Measurements from ENCODE around the gene KRT34.

The KRT34 gene

DNA sequence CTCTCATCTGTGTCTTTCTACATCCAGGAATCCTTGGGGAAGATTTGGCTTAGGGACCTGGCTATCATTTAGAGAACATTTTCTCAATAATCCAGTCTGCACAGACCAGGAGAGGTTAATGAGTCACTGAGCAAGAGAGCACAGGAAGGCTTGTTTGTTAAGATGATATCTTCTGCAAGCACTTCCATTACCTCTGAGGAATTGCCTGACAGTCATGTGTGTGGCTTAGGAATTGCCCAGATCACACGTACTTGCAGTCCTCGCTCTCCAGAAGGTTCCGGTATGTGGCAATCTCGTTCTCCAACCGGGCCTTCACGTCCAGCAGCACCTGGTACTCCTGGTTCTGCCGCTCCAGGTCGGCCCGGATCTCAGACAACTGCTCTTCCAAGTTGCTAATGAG lies 39.0 kb upstream of the KRT34 start:
- CTCF ChIA-PET: interaction anchor here (1.6 kb wide), 1 partner anchor 242 kb away, joined by 4 read pairs; no protein-coding TSS in a partner anchor
- no peak for TF ChIP-seq ZNF341 (tag by site-specific recombination; IDR thresholded peaks at IDR 0.05; ENCODE audit: low read depth)
- no peak for TF ChIP-seq EGR2 (tag by site-specific recombination; IDR thresholded peaks at IDR 0.05; ENCODE audit: low read depth)
- no peak for TF ChIP-seq ZNF311 (tag by site-specific recombination; IDR thresholded peaks at IDR 0.05; ENCODE audit: borderline replicate concordance)
- TF ChIP-seq ZIC2 (tag by site-specific recombination; IDR thresholded peaks at IDR 0.05): no peak

GRCh38 chr17:41420134-41420533 lies 38.0 kb upstream of the KRT34 start:
- no peak overlapping the region for H3K4me3 ChIP-seq (ENCODE audit: low read depth, low read length)
- no peaks in the 10 kb centered on the region for H3K4me1 ChIP-seq (ENCODE audit: control insufficient read depth, insufficient read depth, low read length)
- no peak for TF ChIP-seq SP3 (tag by site-specific recombination; IDR thresholded peaks at IDR 0.05)
- no peak for TF ChIP-seq ZNF529 (tag by site-specific recombination; IDR thresholded peaks at IDR 0.05; ENCODE audit: insufficient replicate concordance)
- TF ChIP-seq, protein P1, sequence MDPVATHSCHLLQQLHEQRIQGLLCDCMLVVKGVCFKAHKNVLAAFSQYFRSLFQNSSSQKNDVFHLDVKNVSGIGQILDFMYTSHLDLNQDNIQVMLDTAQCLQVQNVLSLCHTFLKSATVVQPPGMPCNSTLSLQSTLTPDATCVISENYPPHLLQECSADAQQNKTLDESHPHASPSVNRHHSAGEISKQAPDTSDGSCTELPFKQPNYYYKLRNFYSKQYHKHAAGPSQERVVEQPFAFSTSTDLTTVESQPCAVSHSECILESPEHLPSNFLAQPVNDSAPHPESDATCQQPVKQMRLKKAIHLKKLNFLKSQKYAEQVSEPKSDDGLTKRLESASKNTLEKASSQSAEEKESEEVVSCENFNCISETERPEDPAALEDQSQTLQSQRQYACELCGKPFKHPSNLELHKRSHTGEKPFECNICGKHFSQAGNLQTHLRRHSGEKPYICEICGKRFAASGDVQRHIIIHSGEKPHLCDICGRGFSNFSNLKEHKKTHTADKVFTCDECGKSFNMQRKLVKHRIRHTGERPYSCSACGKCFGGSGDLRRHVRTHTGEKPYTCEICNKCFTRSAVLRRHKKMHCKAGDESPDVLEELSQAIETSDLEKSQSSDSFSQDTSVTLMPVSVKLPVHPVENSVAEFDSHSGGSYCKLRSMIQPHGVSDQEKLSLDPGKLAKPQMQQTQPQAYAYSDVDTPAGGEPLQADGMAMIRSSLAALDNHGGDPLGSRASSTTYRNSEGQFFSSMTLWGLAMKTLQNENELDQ (tag by site-specific recombination; IDR thresholded peaks at IDR 0.05; ENCODE audit: low read depth): no peak
- no peak for TF ChIP-seq ZNF23 (tag by site-specific recombination; IDR thresholded peaks at IDR 0.05; ENCODE audit: borderline replicate concordance)
- TF ChIP-seq, protein P2, sequence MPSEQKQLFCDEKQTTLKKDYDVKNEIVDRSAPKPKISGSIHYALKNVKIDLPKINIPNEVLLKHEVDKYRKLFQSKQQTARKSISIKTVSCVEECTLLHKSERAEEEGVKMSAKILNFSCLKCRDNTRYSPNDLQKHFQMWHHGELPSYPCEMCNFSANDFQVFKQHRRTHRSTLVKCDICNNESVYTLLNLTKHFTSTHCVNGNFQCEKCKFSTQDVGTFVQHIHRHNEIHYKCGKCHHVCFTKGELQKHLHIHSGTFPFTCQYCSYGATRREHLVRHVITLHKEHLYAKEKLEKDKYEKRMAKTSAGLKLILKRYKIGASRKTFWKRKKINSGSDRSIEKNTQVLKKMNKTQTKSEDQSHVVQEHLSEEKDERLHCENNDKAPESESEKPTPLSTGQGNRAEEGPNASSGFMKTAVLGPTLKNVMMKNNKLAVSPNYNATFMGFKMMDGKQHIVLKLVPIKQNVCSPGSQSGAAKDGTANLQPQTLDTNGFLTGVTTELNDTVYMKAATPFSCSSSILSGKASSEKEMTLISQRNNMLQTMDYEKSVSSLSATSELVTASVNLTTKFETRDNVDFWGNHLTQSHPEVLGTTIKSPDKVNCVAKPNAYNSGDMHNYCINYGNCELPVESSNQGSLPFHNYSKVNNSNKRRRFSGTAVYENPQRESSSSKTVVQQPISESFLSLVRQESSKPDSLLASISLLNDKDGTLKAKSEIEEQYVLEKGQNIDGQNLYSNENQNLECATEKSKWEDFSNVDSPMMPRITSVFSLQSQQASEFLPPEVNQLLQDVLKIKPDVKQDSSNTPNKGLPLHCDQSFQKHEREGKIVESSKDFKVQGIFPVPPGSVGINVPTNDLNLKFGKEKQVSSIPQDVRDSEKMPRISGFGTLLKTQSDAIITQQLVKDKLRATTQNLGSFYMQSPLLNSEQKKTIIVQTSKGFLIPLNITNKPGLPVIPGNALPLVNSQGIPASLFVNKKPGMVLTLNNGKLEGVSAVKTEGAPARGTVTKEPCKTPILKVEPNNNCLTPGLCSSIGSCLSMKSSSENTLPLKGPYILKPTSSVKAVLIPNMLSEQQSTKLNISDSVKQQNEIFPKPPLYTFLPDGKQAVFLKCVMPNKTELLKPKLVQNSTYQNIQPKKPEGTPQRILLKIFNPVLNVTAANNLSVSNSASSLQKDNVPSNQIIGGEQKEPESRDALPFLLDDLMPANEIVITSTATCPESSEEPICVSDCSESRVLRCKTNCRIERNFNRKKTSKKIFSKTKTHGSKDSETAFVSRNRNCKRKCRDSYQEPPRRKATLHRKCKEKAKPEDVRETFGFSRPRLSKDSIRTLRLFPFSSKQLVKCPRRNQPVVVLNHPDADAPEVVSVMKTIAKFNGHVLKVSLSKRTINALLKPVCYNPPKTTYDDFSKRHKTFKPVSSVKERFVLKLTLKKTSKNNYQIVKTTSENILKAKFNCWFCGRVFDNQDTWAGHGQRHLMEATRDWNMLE (tag by site-specific recombination; conservative IDR thresholded peaks at IDR 0.05; ENCODE audit: low read depth): no peak
- TF ChIP-seq, protein P3, sequence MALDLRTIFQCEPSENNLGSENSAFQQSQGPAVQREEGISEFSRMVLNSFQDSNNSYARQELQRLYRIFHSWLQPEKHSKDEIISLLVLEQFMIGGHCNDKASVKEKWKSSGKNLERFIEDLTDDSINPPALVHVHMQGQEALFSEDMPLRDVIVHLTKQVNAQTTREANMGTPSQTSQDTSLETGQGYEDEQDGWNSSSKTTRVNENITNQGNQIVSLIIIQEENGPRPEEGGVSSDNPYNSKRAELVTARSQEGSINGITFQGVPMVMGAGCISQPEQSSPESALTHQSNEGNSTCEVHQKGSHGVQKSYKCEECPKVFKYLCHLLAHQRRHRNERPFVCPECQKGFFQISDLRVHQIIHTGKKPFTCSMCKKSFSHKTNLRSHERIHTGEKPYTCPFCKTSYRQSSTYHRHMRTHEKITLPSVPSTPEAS (tag by site-specific recombination; IDR thresholded peaks at IDR 0.05): no peak
- no peaks in the 10 kb centered on the region for H3K36me3 ChIP-seq (ENCODE audit: control insufficient read depth in 2 of 2, insufficient read depth in 1 of 2, low read length in 2 of 2)
- no peak overlapping the region for H3K27ac ChIP-seq (ENCODE audit: extremely low read depth, low read depth, low read length)
- ChIA-PET CTCF (interaction anchor here (0.8 kb wide), 1 partner anchor 129 kb away, joined by 4 read pairs; no protein-coding TSS in a partner anchor), POLR2A (no interaction called here)
- no peaks in the 10 kb centered on the region for H3K9me3 ChIP-seq (ENCODE audit: control insufficient read depth, insufficient read depth, low read depth, low read length)

More for the DNA sequence above, 39.0 kb upstream of the KRT34 start:
- H3K4me1 ChIP-seq (ENCODE audit: control insufficient read depth, insufficient read depth, low read length): no peaks in the 10 kb centered on the region
- no peak overlapping the region for H3K4me3 ChIP-seq (ENCODE audit: low read depth, low read length)
- no peaks in the 10 kb centered on the region for H3K9me3 ChIP-seq (ENCODE audit: control insufficient read depth, insufficient read depth, low read depth, low read length)
- no peak overlapping the region for H3K27ac ChIP-seq (ENCODE audit: extremely low read depth, low read depth, low read length)
- POLR2A ChIA-PET: no interaction called here
- H3K36me3 ChIP-seq (ENCODE audit: control insufficient read depth in 2 of 2, insufficient read depth in 1 of 2, low read length in 2 of 2): no peaks in the 10 kb centered on the region

- Histone ChIP-seq H3K36me3 (ENCODE audit: control insufficient read depth in 2 of 2, insufficient read depth in 1 of 2, low read length in 2 of 2) (no peaks in the 10 kb centered on the region), H3K4me1 (ENCODE audit: control insufficient read depth, insufficient read depth, low read length) (no peaks in the 10 kb centered on the region), H3K27ac (ENCODE audit: extremely low read depth, low read depth, low read length) (no peak overlapping the region), H3K9me3 (ENCODE audit: control insufficient read depth, insufficient read depth, low read depth, low read length) (no peaks in the 10 kb centered on the region), H3K4me3 (ENCODE audit: low read depth, low read length) (no peak overlapping the region)
- CTCF ChIA-PET: interaction anchor here (0.8 kb wide), 1 partner anchor 129 kb away, joined by 4 read pairs; no protein-coding TSS in a partner anchor
- POLR2A ChIA-PET: no interaction called here
- TF ChIP-seq ZNF510 (tag by site-specific recombination; IDR thresholded peaks at IDR 0.05; ENCODE audit: insufficient replicate concordance) (no peak), BCL11A (tag by site-specific recombination; IDR thresholded peaks at IDR 0.05; ENCODE audit: low read depth) (no peak), ZNF404 (tag by site-specific recombination; IDR thresholded peaks at IDR 0.05) (no peak), ZBTB26 (tag by site-specific recombination; optimal IDR thresholded peaks at IDR 0.05) (no peak)
- TF ChIP-seq, protein P3 (tag by site-specific recombination; IDR thresholded peaks at IDR 0.05): no peak
- TF ChIP-seq, protein P4, sequence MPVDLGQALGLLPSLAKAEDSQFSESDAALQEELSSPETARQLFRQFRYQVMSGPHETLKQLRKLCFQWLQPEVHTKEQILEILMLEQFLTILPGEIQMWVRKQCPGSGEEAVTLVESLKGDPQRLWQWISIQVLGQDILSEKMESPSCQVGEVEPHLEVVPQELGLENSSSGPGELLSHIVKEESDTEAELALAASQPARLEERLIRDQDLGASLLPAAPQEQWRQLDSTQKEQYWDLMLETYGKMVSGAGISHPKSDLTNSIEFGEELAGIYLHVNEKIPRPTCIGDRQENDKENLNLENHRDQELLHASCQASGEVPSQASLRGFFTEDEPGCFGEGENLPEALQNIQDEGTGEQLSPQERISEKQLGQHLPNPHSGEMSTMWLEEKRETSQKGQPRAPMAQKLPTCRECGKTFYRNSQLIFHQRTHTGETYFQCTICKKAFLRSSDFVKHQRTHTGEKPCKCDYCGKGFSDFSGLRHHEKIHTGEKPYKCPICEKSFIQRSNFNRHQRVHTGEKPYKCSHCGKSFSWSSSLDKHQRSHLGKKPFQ (tag by site-specific recombination; IDR thresholded peaks at IDR 0.05): no peak
Observed at GRCh38 chr17:41419716-41420115, 37.6 kb upstream of the KRT34 start.

All from HEK293 (cell line).